ENCODE results near the gene RBM4.
A peak's percentile ranks its signal among the peaks of the same experiment; 100 is the strongest.
"Not testable (repeated sequence)": the region's sequence is repeated elsewhere in the genome, so short reads cannot be mapped to it uniquely, and the experiment has no call there.

Gene RBM4

GRCh38 chr11:66637557-66638176 lies 836 bp upstream of the RBM4 start:
- DNase-seq (ENCODE audit: low read depth, low spot score): no peak
- TF ChIP-seq CTCF (IDR thresholded peaks at IDR 0.05; ENCODE audit: low read depth, low read length): no peak
- in situ Hi-C loops (cut with HindIII; ENCODE audit: low sequenced_read_pairs): no loop called here
- H3K4me3 ChIP-seq (ENCODE audit: low read depth, low read length): peak overlapping the region; percentile 28

- DNase-seq (ENCODE audit: low read depth, low spot score): peak; percentile 49
- peak; percentile 12 for TF ChIP-seq CTCF (IDR thresholded peaks at IDR 0.05; ENCODE audit: low read depth, low read length)
- in situ Hi-C loops (cut with HindIII; ENCODE audit: low sequenced_read_pairs): no loop called here
- peak overlapping the region; percentile 87 for H3K4me3 ChIP-seq (ENCODE audit: low read depth, low read length)
Measured at GRCh38 chr11:66639066-66639813, 737 bp downstream of the RBM4 start.

DNA sequence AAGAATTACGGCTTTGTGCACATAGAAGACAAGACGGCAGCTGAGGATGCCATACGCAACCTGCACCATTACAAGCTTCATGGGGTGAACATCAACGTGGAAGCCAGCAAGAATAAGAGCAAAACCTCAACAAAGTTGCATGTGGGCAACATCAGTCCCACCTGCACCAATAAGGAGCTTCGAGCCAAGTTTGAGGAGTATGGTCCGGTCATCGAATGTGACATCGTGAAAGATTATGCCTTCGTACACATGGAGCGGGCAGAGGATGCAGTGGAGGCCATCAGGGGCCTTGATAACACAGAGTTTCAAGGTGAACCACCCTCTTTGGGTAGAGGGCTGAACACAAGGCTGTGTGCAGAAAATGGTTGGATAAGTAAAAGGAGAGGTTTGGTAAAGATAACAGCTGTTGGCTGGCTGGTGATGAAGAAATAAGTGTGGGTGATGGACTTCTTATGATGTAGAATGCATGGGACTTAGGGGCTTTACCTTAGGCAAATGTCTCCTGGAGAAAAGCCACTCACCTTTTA lies 1.4 kb downstream of the RBM4 start:
- DNase-seq (ENCODE audit: low read depth, low spot score); in situ Hi-C loops (cut with HindIII; ENCODE audit: low sequenced_read_pairs): not testable (repeated sequence)
- peak overlapping the region; percentile 87 for H3K4me3 ChIP-seq (ENCODE audit: low read depth, low read length)

DNA sequence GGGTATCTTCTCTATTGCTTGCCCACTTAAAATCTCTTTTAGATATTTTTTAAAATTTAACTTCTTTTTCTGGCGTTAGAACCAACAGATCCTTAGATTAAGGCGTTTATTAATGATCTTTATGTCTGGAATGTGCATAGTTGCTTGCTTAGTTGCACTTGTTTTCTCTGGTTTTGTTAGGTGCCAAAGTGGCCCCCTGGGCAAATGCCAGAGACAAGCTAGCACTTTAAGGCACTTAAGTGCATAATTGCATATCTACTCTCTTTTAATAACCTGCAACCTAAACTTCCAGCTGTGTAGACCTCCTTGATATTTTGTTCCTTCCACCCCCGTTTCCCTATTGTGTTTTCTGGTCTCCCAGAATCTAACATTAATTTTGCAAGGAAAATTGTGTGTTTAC lies 3.3 kb downstream of the RBM4 start:
- TF ChIP-seq CTCF (IDR thresholded peaks at IDR 0.05; ENCODE audit: low read depth, low read length): no peak
- in situ Hi-C loops (cut with HindIII; ENCODE audit: low sequenced_read_pairs): no loop called here
- no peak for DNase-seq (ENCODE audit: low read depth, low spot score)
- peak overlapping the region; percentile 87 for H3K4me3 ChIP-seq (ENCODE audit: low read depth, low read length)

DNA sequence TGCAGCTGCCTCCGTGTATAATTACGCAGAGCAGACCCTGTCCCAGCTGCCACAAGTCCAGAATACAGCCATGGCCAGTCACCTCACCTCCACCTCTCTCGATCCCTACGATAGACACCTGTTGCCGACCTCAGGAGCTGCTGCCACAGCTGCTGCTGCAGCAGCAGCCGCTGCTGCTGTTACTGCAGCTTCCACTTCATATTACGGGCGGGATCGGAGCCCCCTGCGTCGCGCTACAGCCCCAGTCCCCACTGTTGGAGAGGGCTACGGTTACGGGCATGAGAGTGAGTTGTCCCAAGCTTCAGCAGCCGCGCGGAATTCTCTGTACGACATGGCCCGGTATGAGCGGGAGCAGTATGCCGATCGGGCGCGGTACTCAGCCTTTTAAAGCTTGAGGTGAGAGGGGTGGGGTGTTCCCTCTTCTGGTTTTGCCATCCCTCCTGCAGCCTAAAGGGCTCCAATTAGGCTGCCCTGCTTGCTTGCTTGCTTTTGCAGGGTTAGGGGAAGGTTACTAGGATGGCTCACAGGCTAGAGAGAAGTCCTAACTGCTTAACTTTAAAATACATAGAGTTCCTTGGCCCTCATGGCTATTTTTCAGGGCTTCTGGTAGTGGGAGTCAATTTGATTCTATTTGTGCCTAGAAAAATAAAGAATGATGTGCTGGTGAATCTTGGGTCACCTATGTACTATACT lies 5.4 kb downstream of the RBM4 start:
- in situ Hi-C loops (cut with HindIII; ENCODE audit: low sequenced_read_pairs): no loop called here
- no peak overlapping the region for H3K4me3 ChIP-seq (ENCODE audit: low read depth, low read length)
- no peak for TF ChIP-seq CTCF (IDR thresholded peaks at IDR 0.05; ENCODE audit: low read depth, low read length)
- no peak for DNase-seq (ENCODE audit: low read depth, low spot score)

DNA sequence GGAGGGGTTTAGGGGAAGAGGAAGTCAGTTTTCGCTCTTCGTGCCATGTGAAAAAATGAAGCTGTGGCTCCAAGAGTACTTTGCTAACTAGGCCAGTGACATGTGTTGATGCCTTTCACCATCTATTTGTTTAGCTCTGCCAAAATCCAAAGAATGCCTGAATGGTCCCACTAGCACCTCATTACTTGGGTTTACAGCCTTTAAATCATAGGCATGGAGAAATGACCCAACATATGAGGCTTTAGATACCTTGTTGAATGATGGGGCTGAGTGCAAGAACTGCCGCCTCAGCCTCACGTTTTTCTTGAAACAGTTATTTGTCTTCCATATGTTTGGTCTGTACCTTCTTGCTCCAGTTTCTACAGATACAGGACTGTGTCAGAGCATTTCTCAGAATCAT lies 8.3 kb downstream of the RBM4 start:
- no peak for TF ChIP-seq CTCF (IDR thresholded peaks at IDR 0.05; ENCODE audit: low read depth, low read length)
- no peak for DNase-seq (ENCODE audit: low read depth, low spot score)
- in situ Hi-C loops (cut with HindIII; ENCODE audit: low sequenced_read_pairs): no loop called here
- H3K4me3 ChIP-seq (ENCODE audit: low read depth, low read length): no peak overlapping the region

GRCh38 chr11:66649903-66650302 lies 11.4 kb downstream of the RBM4 start:
- in situ Hi-C loops (cut with HindIII; ENCODE audit: low sequenced_read_pairs): no loop called here
- TF ChIP-seq CTCF (IDR thresholded peaks at IDR 0.05; ENCODE audit: low read depth, low read length): no peak
- no peak for DNase-seq (ENCODE audit: low read depth, low spot score)
- H3K4me3 ChIP-seq (ENCODE audit: low read depth, low read length): no peak overlapping the region

All from astrocyte of the spinal cord (primary cell).